A549 (cell line): ENCODE data around the gene DENND4B. TPM values are rescaled to one million over a fixed set of nuclear protein-coding genes. Genes with fewer than 3 reads are reported as not detected.
A peak's percentile ranks its signal among the peaks of the same experiment; 100 is the strongest.

Source experiments
- ATAC-seq, 2 experiments: fragments of 200-7000 bp in 1 of 2; fragments of >200 bp in 1 of 2; cut with Nextera tagmentation in 1 of 2; cut with Tn5 transposase in 1 of 2; 3 replicates each; pipeline versions ENCODE4 v1.8.0 to v1.9.1; 2018 to 2020; ENCODE audit warnings: mild to moderate bottlenecking in 1 of 2, moderate library complexity in 1 of 2
- CTCF ChIA-PET: fragments of 300-600 bp; sonication (Branson Sonifier 250); formaldehyde crosslinking; extraction: SDS; loops from one replicate; lab custom pipeline; 2021; ENCODE audit warnings: antibody characterized with exemption, inconsistent platforms; lab: Yijun Ruan, JAX
- POLR2A ChIA-PET: fragments of 350-600 bp; formaldehyde crosslinking; extraction: SDS; loops from one replicate; lab custom pipeline; 2021; ENCODE audit warnings: antibody characterized with exemption, inconsistent platforms; lab: Yijun Ruan, JAX
- DNase-seq, 2 experiments: peaks; one replicate each; pipeline versions ENCODE4 v3.0.0 to v3.0.0-alpha.2; 2011 to 2016; ENCODE audit warnings: low read depth in 1 of 2, low spot score in 1 of 2
- FAIRE-seq: peaks from 2 replicates; lab custom pipeline; 2011; peaks lifted over from hg19 to GRCh38; lab: Jason Lieb, UNC
- H3K27ac ChIP-seq, 2 experiments: fragments of >200 bp; sonication (Bioruptor Twin); formaldehyde crosslinking; 3 replicates each; pipeline ENCODE4 v1.5.1; 2016 to 2017
- H3K4me1 ChIP-seq: fragments of >200 bp; sonication (Bioruptor Twin); formaldehyde crosslinking; 3 replicates; pipeline ENCODE4 v1.6.1; 2016
- H3K4me2 ChIP-seq: fragments of >200 bp; sonication (Bioruptor Twin); formaldehyde crosslinking; 3 replicates; pipeline ENCODE4 v1.6.1; 2016
- H3K4me3 ChIP-seq: fragments of >200 bp; sonication (Bioruptor Twin); formaldehyde crosslinking; 3 replicates; pipeline ENCODE4 v1.5.1; 2016
- H3K9me3 ChIP-seq: fragments of >200 bp; sonication (Bioruptor Twin); formaldehyde crosslinking; 3 replicates; pipeline ENCODE4 v1.6.1; 2016
- BHLHE40 ChIP-seq: IDR thresholded peaks from 2 replicates; pipeline ENCODE4 v1.6.1; 2012; ENCODE audit warnings: low read depth, low read length, inconsistent platforms
- CBX2 ChIP-seq: fragments of 200-600 bp; sonication (generic); IDR thresholded peaks from 2 replicates; pipeline ENCODE4 v1.6.1; 2016; ENCODE audit warnings: low read depth, mild to moderate bottlenecking, borderline replicate concordance
- CBX8 ChIP-seq: fragments of 200-600 bp; sonication (generic); IDR thresholded peaks from 2 replicates; pipeline ENCODE4 v1.6.1; 2016
- CEBPB ChIP-seq, 2 experiments: fragments of >200 bp in 1 of 2; sonication (Bioruptor Twin) in 1 of 2; formaldehyde crosslinking in 1 of 2; IDR thresholded peaks; 2 replicates each; pipeline ENCODE4 v1.6.1; 2012 to 2016
- CHD2 ChIP-seq: fragments of 150-350 bp; IDR thresholded peaks from 2 replicates; pipeline ENCODE4 v1.6.1; 2014; ENCODE audit warnings: low read length; ENCODE audit not compliant: partially characterized antibody
- E2F6 ChIP-seq: IDR thresholded peaks from 2 replicates; pipeline ENCODE4 v1.6.1; 2012; ENCODE audit warnings: low read depth, borderline replicate concordance
- EHMT2 ChIP-seq: fragments of 200-600 bp; sonication (generic); IDR thresholded peaks from 2 replicates; pipeline ENCODE4 v1.6.1; 2016; ENCODE audit warnings: antibody characterized with exemption, low read depth, mild to moderate bottlenecking, moderate library complexity
- ESRRA ChIP-seq: fragments of 150-350 bp; IDR thresholded peaks from 2 replicates; pipeline ENCODE4 v1.6.1; 2014; ENCODE audit warnings: mild to moderate bottlenecking, low read length, borderline replicate concordance
- FOSB ChIP-seq: fragments of 250-450 bp; sonication (Bioruptor Pico); IDR thresholded peaks from 2 replicates; pipeline ENCODE4 v1.5.0; 2020; ENCODE audit warnings: mild to moderate bottlenecking, moderate library complexity
- HDAC2 ChIP-seq: fragments of 200-600 bp; sonication (generic); IDR thresholded peaks from 2 replicates; pipeline ENCODE4 v1.6.1; 2016
- HEYL ChIP-seq: fragments of 250-450 bp; sonication (Bioruptor Pico); IDR thresholded peaks from 2 replicates; pipeline ENCODE4 v1.8.0; 2021; ENCODE audit warnings: mild to moderate bottlenecking, moderate library complexity
- HMGXB4 ChIP-seq: fragments of 250-450 bp; sonication (Bioruptor Pico); IDR thresholded peaks from 2 replicates; pipeline ENCODE4 v1.5.0; 2021; ENCODE audit warnings: mild to moderate bottlenecking, moderate library complexity, borderline replicate concordance
- HOXA7 ChIP-seq: fragments of 250-450 bp; sonication (Bioruptor Pico); IDR thresholded peaks from 2 replicates; pipeline ENCODE4 v1.5.0; 2020; ENCODE audit warnings: mild to moderate bottlenecking, moderate library complexity
- HOXB13 ChIP-seq: fragments of 250-450 bp; sonication (Bioruptor Pico); IDR thresholded peaks from 2 replicates; pipeline ENCODE4 v1.5.0; 2020; ENCODE audit warnings: low read depth, mild to moderate bottlenecking, moderate library complexity
- HOXB5 ChIP-seq: fragments of 250-450 bp; sonication (Bioruptor Pico); IDR thresholded peaks from 2 replicates; pipeline ENCODE4 v1.5.0; 2020; ENCODE audit warnings: mild to moderate bottlenecking, moderate library complexity
- JUN ChIP-seq, 2 experiments: fragments of >200 bp; sonication (Bioruptor Twin); formaldehyde crosslinking; IDR thresholded peaks; 2 replicates in 1 of 2; 3 replicates in 1 of 2; pipeline ENCODE4 v1.6.1; 2016 to 2017
- JUNB ChIP-seq: fragments of >200 bp; sonication (Bioruptor Twin); formaldehyde crosslinking; IDR thresholded peaks from 2 replicates; pipeline ENCODE4 v1.6.1; 2016
- MAX ChIP-seq: IDR thresholded peaks from 2 replicates; pipeline ENCODE4 v1.6.1; 2012
- NR3C1 ChIP-seq: fragments of >200 bp; sonication (Bioruptor Twin); formaldehyde crosslinking; IDR thresholded peaks from 3 replicates; pipeline ENCODE4 v1.6.1; 2017
- PBX3 ChIP-seq: IDR thresholded peaks from 2 replicates; pipeline ENCODE4 v1.6.1; 2012
- POLR2A ChIP-seq: IDR thresholded peaks from 2 replicates; pipeline ENCODE4 v1.6.1; 2012; ENCODE audit warnings: mild to moderate bottlenecking, low read length
- RCOR1 ChIP-seq: fragments of 150-350 bp; IDR thresholded peaks from 2 replicates; pipeline ENCODE4 v1.6.1; 2014; ENCODE audit warnings: antibody characterized with exemption, low read length, low read depth
- RFX5 ChIP-seq: fragments of 450-650 bp; IDR thresholded peaks from 2 replicates; pipeline ENCODE4 v1.7.1; 2014; ENCODE audit warnings: antibody characterized with exemption, mild to moderate bottlenecking, moderate library complexity
- RNF2 ChIP-seq: fragments of 200-600 bp; sonication (generic); IDR thresholded peaks from 2 replicates; pipeline ENCODE4 v1.6.1; 2016; ENCODE audit warnings: low read depth, mild to moderate bottlenecking, antibody characterized with exemption, moderate library complexity, borderline replicate concordance
- SMC3 ChIP-seq: fragments of >200 bp; sonication (Bioruptor Twin); formaldehyde crosslinking; IDR thresholded peaks from 3 replicates; pipeline ENCODE4 v1.6.1; 2018; ENCODE audit warnings: inconsistent platforms
- ZFP36 ChIP-seq: fragments of 450-650 bp; IDR thresholded peaks from 2 replicates; pipeline ENCODE4 v1.6.1; 2014; ENCODE audit warnings: borderline replicate concordance; ENCODE audit not compliant: partially characterized antibody
- ZSCAN20 ChIP-seq: fragments of 250-450 bp; sonication (Bioruptor Pico); IDR thresholded peaks from 2 replicates; pipeline ENCODE4 v1.8.0; 2022; ENCODE audit warnings: mild to moderate bottlenecking, moderate library complexity
- WGBS: methylation state at CpG from one replicate; pipeline ENCODE4 v1.1.6; 2017; ENCODE audit errors: missing lambda C conversion rate; 5-methylcytosine and 5-hydroxymethylcytosine counted together
- polyA plus RNA-seq, 4 experiments: library from polyadenylated mRNA; depleted of rRNA in 3 of 4; stranded (reverse); fragments of >200 nt; fragmentation: RNase III in 1 of 4; extraction: RNeasy Plus Mini Kit Qiagen cat#74134 plus additional on column Dnase treatment in 1 of 4; gene quantifications; 2 replicates in 3 of 4; 3 replicates in 1 of 4; pipeline ENCODE4 v1.2.3, GENCODE V29; 2011 to 2017
- TF ChIP-seq, protein P1 (sequence below): fragments of >200 bp; sonication (Bioruptor Twin); formaldehyde crosslinking; IDR thresholded peaks from 2 replicates; pipeline ENCODE4 v1.6.1; 2016
- TF ChIP-seq, protein P2 (sequence below): fragments of 450-650 bp; IDR thresholded peaks from 2 replicates; pipeline ENCODE4 v1.6.1; 2014; ENCODE audit warnings: antibody characterized with exemption
- TF ChIP-seq, protein P3 (sequence below): fragments of >200 bp; sonication (Bioruptor Twin); formaldehyde crosslinking; IDR thresholded peaks from 3 replicates; pipeline ENCODE4 v1.6.1; 2016

The DENND4B gene
- polyA plus RNA-seq, 2 of the 4 experiments (the other 2 are of a cell fraction): 18.7 to 43.3 TPM

GRCh38 chr1:153958961-153959260 is 12.4 kb upstream of the DENND4B start:
- H3K4me3 ChIP-seq: peak overlapping the region; percentile 94; the same call in 1 of the 3 replicates
- no peak for ATAC-seq
- DNase-seq: no peak
- TF ChIP-seq JUNB (no peak), HOXA7 (CRISPR knock-in tag) (no peak), HDAC2 (no peak), RCOR1 (no peak), ESRRA (no peak), HOXB5 (CRISPR knock-in tag) (no peak), ZFP36 (no peak), CEBPB (IDR thresholded peaks at IDR 0.05) (no peak), E2F6 (no peak), HEYL (CRISPR knock-in tag) (no peak)
- TF ChIP-seq, protein P1, sequence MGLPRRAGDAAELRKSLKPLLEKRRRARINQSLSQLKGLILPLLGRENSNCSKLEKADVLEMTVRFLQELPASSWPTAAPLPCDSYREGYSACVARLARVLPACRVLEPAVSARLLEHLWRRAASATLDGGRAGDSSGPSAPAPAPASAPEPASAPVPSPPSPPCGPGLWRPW: no peak
- WGBS: 35% methylated on average over 4 of the region's 4 CpGs
- POLR2A ChIA-PET: interaction anchor here (0.9 to 2.4 kb wide), 4 partner anchors 9 to 36 kb away, joined by 3 to 12 read pairs (median 7); partner anchors contain the start of genes CREB3L4, GATAD2B and RPS27
- no peaks in the 10 kb centered on the region for H3K9me3 ChIP-seq
- CTCF ChIA-PET: interaction anchor here (0.8 to 7.5 kb wide), 3 partner anchors 9 to 107 kb away, joined by 3 to 75 read pairs (median 5); partner anchors contain the start of genes CREB3L4 and DENND4B
- peak overlapping the region; percentile 65 for H3K4me2 ChIP-seq
- peak overlapping the region; percentile 22 to 69; a peak in 3 of 6 replicates for H3K27ac ChIP-seq
- peaks cover 32% of the 10 kb centered on the region for H3K4me1 ChIP-seq
- FAIRE-seq: no peak

DNA sequence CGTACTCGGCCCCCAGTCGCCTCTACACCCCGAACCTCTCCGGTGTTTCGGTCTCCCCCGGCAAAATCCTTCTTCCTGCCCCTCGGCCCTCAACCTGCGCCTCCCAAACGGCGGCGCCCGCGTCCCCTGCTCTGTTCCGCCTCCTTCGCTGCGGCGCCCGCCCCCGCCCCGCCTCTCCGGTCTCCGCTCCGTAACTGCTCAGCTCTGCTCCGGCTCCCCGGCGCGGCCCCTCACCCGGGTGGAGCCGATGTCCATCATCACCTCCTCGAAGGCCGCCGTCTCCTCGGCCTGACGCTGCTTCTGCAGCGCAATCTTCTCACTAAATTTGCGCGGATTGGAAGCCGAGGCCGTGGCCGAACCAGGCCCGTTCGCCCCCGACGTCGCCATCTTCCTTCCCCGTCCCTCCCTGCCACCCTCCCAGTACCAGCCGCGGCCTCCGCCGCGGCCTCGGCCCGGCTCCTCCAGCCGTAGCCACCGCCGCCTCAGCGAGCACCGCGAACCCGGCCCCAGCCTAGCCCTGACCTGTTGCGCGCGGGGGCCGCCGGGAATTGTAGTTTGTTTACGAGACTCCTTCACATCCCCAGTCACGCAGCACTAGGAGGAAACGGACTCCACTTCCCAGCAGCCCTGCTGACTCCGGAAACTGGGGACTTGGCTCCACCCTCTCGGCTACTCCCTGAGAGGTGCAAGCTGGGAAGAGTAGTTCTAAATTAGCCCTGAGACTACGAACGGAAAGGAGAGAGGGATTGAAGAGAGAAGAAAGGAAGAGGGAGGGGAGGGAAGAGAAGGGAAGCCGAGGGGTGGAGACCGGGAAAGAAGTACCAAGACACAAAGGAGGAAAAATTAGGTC is 11.8 kb upstream of the DENND4B start, which contains the start of gene CRTC2:
TSS of gene CRTC2 (minus strand) at position 502 of the 850 bp plus-strand sequence. CDS start at position 387, 115 bp downstream.
- FAIRE-seq: peak; percentile 13
- Histone ChIP-seq H3K9me3 (no peaks in the 10 kb centered on the region), H3K27ac (peak within 1 kb of the TSS; percentile 92 to 95), H3K4me3 (peak within 1 kb of the TSS; percentile 94), H3K4me1 (peaks cover 32% of the 10 kb centered on the region), H3K4me2 (peak within 1 kb of the TSS; percentile 90)
- peak; percentile 98 to 99 for DNase-seq
- peak; percentile 85 to 90 for ATAC-seq
- WGBS: 2% methylated on average over 24 of the region's 75 CpGs
- ChIA-PET CTCF (interaction anchor here (0.8 to 7.5 kb wide), 5 partner anchors 9 to 161 kb away, joined by 3 to 75 read pairs (median 5); partner anchors contain the start of genes CREB3L4, DENND4B and RAB13), POLR2A (interaction anchor here (0.5 to 2.4 kb wide), 6 partner anchors 9 to 36 kb away, joined by 3 to 12 read pairs (median 4); partner anchors contain the start of genes CREB3L4, GATAD2B, JTB and RPS27)
- TF ChIP-seq ZSCAN20 (CRISPR knock-in tag): no peak
- TF ChIP-seq CBX8: no peak
- TF ChIP-seq PBX3: no peak
- TF ChIP-seq JUN (IDR thresholded peaks at IDR 0.05): peak; percentile 79 to 85; a peak in 4 of 5 replicates
- no peak for TF ChIP-seq BHLHE40
- TF ChIP-seq, protein P2, sequence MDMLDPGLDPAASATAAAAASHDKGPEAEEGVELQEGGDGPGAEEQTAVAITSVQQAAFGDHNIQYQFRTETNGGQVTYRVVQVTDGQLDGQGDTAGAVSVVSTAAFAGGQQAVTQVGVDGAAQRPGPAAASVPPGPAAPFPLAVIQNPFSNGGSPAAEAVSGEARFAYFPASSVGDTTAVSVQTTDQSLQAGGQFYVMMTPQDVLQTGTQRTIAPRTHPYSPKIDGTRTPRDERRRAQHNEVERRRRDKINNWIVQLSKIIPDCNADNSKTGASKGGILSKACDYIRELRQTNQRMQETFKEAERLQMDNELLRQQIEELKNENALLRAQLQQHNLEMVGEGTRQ: no peak
- TF ChIP-seq HOXA7 (CRISPR knock-in tag): no peak
- TF ChIP-seq HMGXB4 (CRISPR knock-in tag): no peak
- no peak for TF ChIP-seq E2F6
- no peak for TF ChIP-seq RFX5
- TF ChIP-seq, protein P3, sequence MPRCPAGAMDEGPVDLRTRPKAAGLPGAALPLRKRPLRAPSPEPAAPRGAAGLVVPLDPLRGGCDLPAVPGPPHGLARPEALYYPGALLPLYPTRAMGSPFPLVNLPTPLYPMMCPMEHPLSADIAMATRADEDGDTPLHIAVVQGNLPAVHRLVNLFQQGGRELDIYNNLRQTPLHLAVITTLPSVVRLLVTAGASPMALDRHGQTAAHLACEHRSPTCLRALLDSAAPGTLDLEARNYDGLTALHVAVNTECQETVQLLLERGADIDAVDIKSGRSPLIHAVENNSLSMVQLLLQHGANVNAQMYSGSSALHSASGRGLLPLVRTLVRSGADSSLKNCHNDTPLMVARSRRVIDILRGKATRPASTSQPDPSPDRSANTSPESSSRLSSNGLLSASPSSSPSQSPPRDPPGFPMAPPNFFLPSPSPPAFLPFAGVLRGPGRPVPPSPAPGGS: peak; percentile 55; the same call in 1 of the 3 replicates
- no peak; the same call in 2 of the 3 replicates for TF ChIP-seq SMC3
- no peak for TF ChIP-seq CBX2
- no peak for TF ChIP-seq RCOR1
- TF ChIP-seq MAX: peak; percentile 58
- no peak for TF ChIP-seq FOSB
- no peak for TF ChIP-seq NR3C1
- no peak for TF ChIP-seq CEBPB (IDR thresholded peaks at IDR 0.05)
- TF ChIP-seq POLR2A: peak; percentile 47
- TF ChIP-seq HOXB13 (CRISPR knock-in tag): no peak
- TF ChIP-seq RNF2: no peak
- TF ChIP-seq EHMT2: no peak
- TF ChIP-seq CHD2: no peak
